GM12878 (cell line): Measurements from ENCODE around the gene CAMKK2. TPM values are rescaled to one million over a fixed set of nuclear protein-coding genes. Genes with fewer than 3 reads are reported as not detected.

Experiments used
- ATAC-seq: fragments of 200-7000 bp; cut with Tn5 transposase; 3 replicates; pipeline ENCODE4 v1.9.1; 2020; ENCODE audit warnings: mild to moderate bottlenecking, moderate library complexity
- BruUV-seq: library from RNA; stranded (reverse); fragments of 400-500 nt; replicated peaks from 2 replicates; lab custom pipeline; 2021; lab: Mats Ljungman, UMichigan
- CTCF ChIA-PET: fragments of 300-600 bp; sonication (Branson Sonifier 250); formaldehyde crosslinking; extraction: SDS; loops from one replicate; lab custom pipeline; 2021; ENCODE audit warnings: inconsistent platforms; lab: Yijun Ruan, JAX
- POLR2A ChIA-PET: fragments of 350-600 bp; formaldehyde crosslinking; extraction: SDS; loops from one replicate; lab custom pipeline; 2021; ENCODE audit warnings: inconsistent platforms; lab: Charles Lee
- RAD21 ChIA-PET: fragments of 300-600 bp; sonication (Branson Sonifier 250); formaldehyde crosslinking; loops from one replicate; lab custom pipeline; 2023; ENCODE audit warnings: antibody characterized with exemption; ENCODE audit not compliant: unreplicated experiment; lab: Charles Lee
- SMC1A ChIA-PET: fragments of 300-600 bp; sonication (Branson Sonifier 250); formaldehyde crosslinking; loops from one replicate; lab custom pipeline; 2023; ENCODE audit not compliant: unreplicated experiment, uncharacterized antibody; lab: Charles Lee
- DNase-seq: peaks from one replicate; pipeline ENCODE4 v3.0.0-alpha.2; 2011; ENCODE audit warnings: low read depth, low spot score
- FAIRE-seq: peaks from 3 replicates; lab custom pipeline; 2011; peaks lifted over from hg19 to GRCh38; lab: Jason Lieb, UNC
- H2AFZ ChIP-seq: 2 replicates; pipeline ENCODE4 v1.6.0; 2011; ENCODE audit warnings: low read depth, low read length, control low read depth; ENCODE audit not compliant: control insufficient read depth
- H3K27ac ChIP-seq: 2 replicates; pipeline ENCODE4 v1.5.1; 2011; ENCODE audit warnings: control low read depth; ENCODE audit not compliant: control insufficient read depth, insufficient read depth
- H3K27me3 ChIP-seq, 2 experiments: replicated peaks in 1 of 2; 2 replicates each; pipeline versions ENCODE4 v1.6.0 to v1.6.1; 2011; ENCODE audit warnings: low read length in 1 of 2; ENCODE audit not compliant: control insufficient read depth in 2 of 2, insufficient read depth in 2 of 2
- H3K36me3 ChIP-seq, 2 experiments: 2 replicates each; pipeline ENCODE4 v1.5.1; 2011; ENCODE audit warnings: low read length in 1 of 2; ENCODE audit not compliant: control insufficient read depth in 2 of 2, insufficient read depth in 2 of 2
- H3K4me1 ChIP-seq: 2 replicates; pipeline ENCODE4 v1.6.1; 2011; ENCODE audit warnings: mild to moderate bottlenecking, low read length, moderate library complexity, mixed read lengths; ENCODE audit not compliant: control insufficient read depth, insufficient read depth
- H3K4me2 ChIP-seq: 2 replicates; pipeline ENCODE4 v1.6.0; 2011; ENCODE audit warnings: control low read depth; ENCODE audit not compliant: control insufficient read depth, insufficient read depth
- H3K4me3 ChIP-seq: fragments of 200-600 bp; sonication (generic); 2 replicates; pipeline ENCODE4 v1.5.1; 2016
- H3K79me2 ChIP-seq: 2 replicates; pipeline ENCODE4 v1.6.0; 2011; ENCODE audit warnings: low read length; ENCODE audit not compliant: control insufficient read depth, insufficient read depth
- H3K9ac ChIP-seq: 2 replicates; pipeline ENCODE4 v1.8.0; 2011; ENCODE audit warnings: low read length, control low read depth, mixed read lengths; ENCODE audit not compliant: control insufficient read depth, insufficient read depth
- H3K9me3 ChIP-seq: replicated peaks from 3 replicates; pipeline ENCODE4 v1.5.1; 2011; ENCODE audit warnings: mild to moderate bottlenecking, low read length; ENCODE audit not compliant: control insufficient read depth, insufficient read depth
- H4K20me1 ChIP-seq: 2 replicates; pipeline ENCODE4 v1.6.0; 2011; ENCODE audit not compliant: control insufficient read depth, insufficient read depth
- ATF7 ChIP-seq: fragments of 450-650 bp; IDR thresholded peaks from 2 replicates; pipeline ENCODE4 v1.6.1; 2016; ENCODE audit warnings: low read depth, mild to moderate bottlenecking
- CHD2 ChIP-seq: IDR thresholded peaks from 2 replicates; pipeline ENCODE4 v1.6.1; 2011; ENCODE audit warnings: low read depth, low read length, improper control_type of control experiment, borderline replicate concordance
- DPF2 ChIP-seq: fragments of 450-650 bp; IDR thresholded peaks from 2 replicates; pipeline ENCODE4 v1.6.1; 2017; ENCODE audit warnings: mild to moderate bottlenecking
- ETV6 ChIP-seq, 2 experiments: fragments of 450-650 bp in 1 of 2; IDR thresholded peaks in 1 of 2; conservative IDR thresholded peaks in 1 of 2; 2 replicates each; pipeline ENCODE4 v1.6.1; 2014; ENCODE audit warnings: antibody characterized with exemption in 1 of 2, borderline replicate concordance in 1 of 2, low read depth in 1 of 2, mild to moderate bottlenecking in 1 of 2, moderate library complexity in 1 of 2
- HCFC1 ChIP-seq: fragments of 150-350 bp; IDR thresholded peaks from 2 replicates; pipeline ENCODE4 v1.6.1; 2014; ENCODE audit warnings: low read length
- HDGF ChIP-seq: fragments of 450-650 bp; IDR thresholded peaks from 2 replicates; pipeline ENCODE4 v1.6.1; 2016; ENCODE audit warnings: antibody characterized with exemption
- KLF5 ChIP-seq: fragments of 450-650 bp; IDR thresholded peaks from 2 replicates; pipeline ENCODE4 v1.6.1; 2014; ENCODE audit warnings: mild to moderate bottlenecking; ENCODE audit not compliant: partially characterized antibody
- MYB ChIP-seq: fragments of 150-350 bp; IDR thresholded peaks from 2 replicates; pipeline ENCODE4 v1.6.1; 2014; ENCODE audit warnings: mild to moderate bottlenecking, low read depth, low read length, borderline replicate concordance
- NFIC ChIP-seq: IDR thresholded peaks from 2 replicates; pipeline ENCODE4 v1.6.1; 2012; ENCODE audit warnings: low read depth, mild to moderate bottlenecking, inconsistent platforms, low read length, moderate library complexity
- PML ChIP-seq: IDR thresholded peaks from 2 replicates; pipeline ENCODE4 v1.6.1; 2012; ENCODE audit warnings: low read length, inconsistent platforms
- POLR2A ChIP-seq: IDR thresholded peaks from 2 replicates; pipeline ENCODE4 v1.6.1; 2011; ENCODE audit warnings: low read depth, mild to moderate bottlenecking, low read length
- POU2F2 ChIP-seq: IDR thresholded peaks from 3 replicates; pipeline ENCODE4 v1.6.1; 2011; ENCODE audit warnings: low read depth, mild to moderate bottlenecking, low read length, borderline replicate concordance
- RB1 ChIP-seq: fragments of 450-650 bp; formaldehyde crosslinking; IDR thresholded peaks from 2 replicates; pipeline ENCODE4 v1.6.1; 2017; ENCODE audit warnings: mild to moderate bottlenecking, borderline replicate concordance
- RBBP5 ChIP-seq: fragments of 200-600 bp; sonication (generic); conservative IDR thresholded peaks from 2 replicates; pipeline ENCODE4 v1.6.1; 2016
- RELA ChIP-seq: fragments of 450-650 bp; IDR thresholded peaks from 2 replicates; pipeline ENCODE4 v1.8.0; 2014; ENCODE audit warnings: borderline replicate concordance; ENCODE audit not compliant: partially characterized antibody
- SREBF1 ChIP-seq: IDR thresholded peaks from 2 replicates; pipeline ENCODE4 v1.6.1; 2012; ENCODE audit warnings: mild to moderate bottlenecking, low read length
- STAT3 ChIP-seq: IDR thresholded peaks from 2 replicates; pipeline ENCODE4 v1.6.1; 2011; ENCODE audit warnings: low read depth, low read length, improper control_type of control experiment
- TCF7 ChIP-seq: IDR thresholded peaks from 2 replicates; pipeline ENCODE4 v1.6.1; 2014; ENCODE audit warnings: antibody characterized with exemption, borderline replicate concordance
- WGBS: methylation state at CpG from one replicate; pipeline ENCODE4 v1.1.6; 2016; ENCODE audit warnings: low lambda C conversion rate; ENCODE audit not compliant: insufficient replicate concordance, insufficient coverage; ENCODE audit errors: missing lambda C conversion rate; 5-methylcytosine and 5-hydroxymethylcytosine counted together
- in situ Hi-C: fragments of 300-500 bp; cut with MboI; formaldehyde crosslinking; loops from 9 replicates; pipeline ENCODE4 v1.14.3; 2018; ENCODE audit warnings: mixed read lengths
- intact Hi-C: fragments of 100-400 bp; cut with micrococcal nuclease; formaldehyde crosslinking; loops from one replicate; pipeline ENCODE4 v1.14.2; 2022; ENCODE audit not compliant: unreplicated experiment
- polyA plus RNA-seq, 11 experiments: library from polyadenylated mRNA; depleted of rRNA in 4 of 11; unstranded in 6 of 11; stranded (reverse) in 5 of 11; fragments of >200 nt; fragmentation: Nextera tagmentation in 4 of 11; fragmentation: Illumina TruSeq in 1 of 11; extraction: Ambion mirVana in 4 of 11; extraction: Trizol in 1 of 11; gene quantifications; 1 replicate in 1 of 11; 2 replicates in 10 of 11; pipeline versions ENCODE4 v1.2.1 to v1.2.3, GENCODE V29; 2011 to 2016; ENCODE audit warnings: inconsistent platforms in 2 of 11, missing spikeins in 2 of 11, low read depth in 1 of 11
- total RNA-seq, 4 experiments: library from RNA; depleted of rRNA in 3 of 4; stranded (reverse); fragments of >200 nt in 3 of 4; fragmentation: Illumina TruSeq in 1 of 4; extraction: Trizol in 1 of 4; gene quantifications; 2 replicates each; pipeline versions ENCODE4 v1.2.1 to v1.2.3, GENCODE V29; 2013 to 2021
- TF ChIP-seq, protein P1 (sequence below): fragments of 150-350 bp; IDR thresholded peaks from 2 replicates; pipeline ENCODE4 v1.6.1; 2014; ENCODE audit warnings: mild to moderate bottlenecking, low read depth, low read length
- TF ChIP-seq, protein P2 (sequence below): fragments of 450-650 bp; IDR thresholded peaks from 2 replicates; pipeline ENCODE4 v1.6.1; 2017; ENCODE audit warnings: borderline replicate concordance
- TF ChIP-seq, protein P3 (sequence below): IDR thresholded peaks from 2 replicates; pipeline ENCODE4 v1.6.1; 2012; ENCODE audit warnings: low read depth, low read length, improper control_type of control experiment

CAMKK2 gene
- total and polyA plus RNA-seq, 10 of the 15 experiments (the other 5 are each of a cell fraction or from before 2014, with no cell fraction given) = 5.2 to 40.6 (median 26.6) TPM

DNA sequence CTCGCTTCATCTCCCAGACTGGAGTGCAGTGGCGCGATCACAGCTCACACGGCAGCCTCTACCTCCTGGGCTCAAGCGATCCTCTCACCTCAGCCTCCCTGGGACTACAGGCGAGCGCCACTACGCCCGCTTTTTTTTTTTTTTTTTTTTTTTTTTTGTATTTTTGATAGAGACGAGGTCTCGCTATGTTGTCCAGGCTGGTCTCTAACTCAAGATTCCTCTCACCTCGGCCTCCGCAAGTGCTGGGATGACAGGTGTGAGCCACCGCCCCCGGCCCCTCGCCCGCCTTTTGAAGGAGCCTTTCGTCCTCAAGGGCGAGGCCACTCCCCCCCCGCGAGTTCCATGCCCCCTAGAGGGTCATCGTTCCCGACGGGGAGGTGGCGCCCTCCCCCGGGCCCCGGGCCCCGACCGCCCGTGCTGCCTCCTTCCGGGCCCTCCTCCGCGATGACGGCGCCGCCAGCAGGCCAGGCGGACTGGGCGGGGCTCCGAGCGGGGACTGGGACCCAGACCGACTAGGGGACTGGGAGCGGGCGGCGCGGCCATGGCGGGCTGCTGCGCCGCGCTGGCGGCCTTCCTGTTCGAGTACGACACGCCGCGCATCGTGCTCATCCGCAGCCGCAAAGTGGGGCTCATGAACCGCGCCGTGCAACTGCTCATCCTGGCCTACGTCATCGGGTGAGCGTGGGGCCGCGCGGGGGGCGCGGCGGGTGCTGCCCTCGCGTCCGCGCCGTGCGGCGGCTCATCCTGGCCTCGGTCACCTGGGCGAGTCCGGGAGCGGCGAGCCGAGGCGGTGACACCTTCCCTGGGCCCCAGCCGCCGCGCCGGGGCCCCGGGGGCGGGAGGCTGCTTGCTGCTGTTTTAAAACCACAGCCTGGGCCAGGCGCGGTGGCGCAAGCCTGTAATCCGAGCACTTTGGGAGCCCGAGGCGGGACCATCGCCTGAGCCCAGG, 86.6 kb downstream of the CAMKK2 start, which contains the start of gene P2RX4:
Gene P2RX4 (plus strand): TSS at position 506 of the 949 bp plus-strand sequence. CDS start 36 bp downstream, at position 542.
- DNase-seq (peak; percentile 44), FAIRE-seq (no peak), ATAC-seq (peak; percentile 92)
- SMC1A ChIA-PET = interaction anchor here (0.6 to 1.1 kb wide), 4 partner anchors 77 to 410 kb away, joined by 3 to 4 read pairs (median 3); partner anchors contain the start of gene P2RX7
- Histone ChIP-seq H3K36me3 (no peaks in the 10 kb centered on the region; a peak in 1 of 4 replicates), H3K9ac (peak within 1 kb of the TSS; percentile 80), H4K20me1 (no peaks in the 10 kb centered on the region), H3K9me3 (no peaks in the 10 kb centered on the region), H3K4me3 (peak within 1 kb of the TSS; percentile 71), H2AFZ (peak within 1 kb of the TSS; percentile 58), H3K27ac (peak within 1 kb of the TSS; percentile 64), H3K27me3 (no peaks in the 10 kb centered on the region), H3K79me2 (peaks cover 10% of the 10 kb centered on the region), H3K4me2 (peak within 1 kb of the TSS; percentile 98), H3K4me1 (peaks cover 9% of the 10 kb centered on the region)
- CTCF ChIA-PET = interaction anchor here (0.6 to 1.1 kb wide), 2 partner anchors 79 to 82 kb away, joined by 3 read pairs; no protein-coding TSS in a partner anchor
- BruUV-seq = no TSS peak
- POLR2A ChIA-PET = interaction anchor here (0.5 to 0.6 kb wide), 2 partner anchors 481 to 1203 kb away, joined by 3 read pairs; no protein-coding TSS in a partner anchor
- RAD21 ChIA-PET = interaction anchor here (0.9 to 1.2 kb wide), 5 partner anchors 12 to 150 kb away, joined by 3 to 5 read pairs (median 4); no protein-coding TSS in a partner anchor
- intact Hi-C loops (loop anchor here (1.0 to 5.0 kb wide), 3 partner anchors 67 to 98 kb away; partner anchors contain the start of gene P2RX7), in situ Hi-C loops (no loop called here)
- 9% methylated on average over 75 of the region's 97 CpGs for WGBS
- TF ChIP-seq NFIC (no peak), CHD2 (peak; percentile 38; the same call in 1 of the 2 replicates), RBBP5 (no peak), ETV6 (conservative IDR thresholded peaks at IDR 0.05 in 1 of 2, IDR thresholded peaks at IDR 0.05 in 1 of 2; ENCODE audit: borderline replicate concordance in 1 of 2, low read depth in 1 of 2) (no peak), ATF7 (no peak), RELA (no peak), MYB (no peak), STAT3 (no peak), POLR2A (peak; percentile 99), HCFC1 (no peak), HDGF (no peak), TCF7 (no peak), SREBF1 (no peak), PML (peak; percentile 65; the same call in 1 of the 2 replicates), POU2F2 (peak; percentile 77; the same call in 1 of the 3 replicates), DPF2 (peak; percentile 95), RB1 (no peak; the same call in 1 of the 2 replicates), KLF5 (no peak)
- TF ChIP-seq, protein P1, sequence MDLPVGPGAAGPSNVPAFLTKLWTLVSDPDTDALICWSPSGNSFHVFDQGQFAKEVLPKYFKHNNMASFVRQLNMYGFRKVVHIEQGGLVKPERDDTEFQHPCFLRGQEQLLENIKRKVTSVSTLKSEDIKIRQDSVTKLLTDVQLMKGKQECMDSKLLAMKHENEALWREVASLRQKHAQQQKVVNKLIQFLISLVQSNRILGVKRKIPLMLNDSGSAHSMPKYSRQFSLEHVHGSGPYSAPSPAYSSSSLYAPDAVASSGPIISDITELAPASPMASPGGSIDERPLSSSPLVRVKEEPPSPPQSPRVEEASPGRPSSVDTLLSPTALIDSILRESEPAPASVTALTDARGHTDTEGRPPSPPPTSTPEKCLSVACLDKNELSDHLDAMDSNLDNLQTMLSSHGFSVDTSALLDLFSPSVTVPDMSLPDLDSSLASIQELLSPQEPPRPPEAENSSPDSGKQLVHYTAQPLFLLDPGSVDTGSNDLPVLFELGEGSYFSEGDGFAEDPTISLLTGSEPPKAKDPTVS = no peak
- TF ChIP-seq, protein P2, sequence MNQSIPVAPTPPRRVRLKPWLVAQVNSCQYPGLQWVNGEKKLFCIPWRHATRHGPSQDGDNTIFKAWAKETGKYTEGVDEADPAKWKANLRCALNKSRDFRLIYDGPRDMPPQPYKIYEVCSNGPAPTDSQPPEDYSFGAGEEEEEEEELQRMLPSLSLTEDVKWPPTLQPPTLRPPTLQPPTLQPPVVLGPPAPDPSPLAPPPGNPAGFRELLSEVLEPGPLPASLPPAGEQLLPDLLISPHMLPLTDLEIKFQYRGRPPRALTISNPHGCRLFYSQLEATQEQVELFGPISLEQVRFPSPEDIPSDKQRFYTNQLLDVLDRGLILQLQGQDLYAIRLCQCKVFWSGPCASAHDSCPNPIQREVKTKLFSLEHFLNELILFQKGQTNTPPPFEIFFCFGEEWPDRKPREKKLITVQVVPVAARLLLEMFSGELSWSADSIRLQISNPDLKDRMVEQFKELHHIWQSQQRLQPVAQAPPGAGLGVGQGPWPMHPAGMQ = no peak
- TF ChIP-seq, protein P3, sequence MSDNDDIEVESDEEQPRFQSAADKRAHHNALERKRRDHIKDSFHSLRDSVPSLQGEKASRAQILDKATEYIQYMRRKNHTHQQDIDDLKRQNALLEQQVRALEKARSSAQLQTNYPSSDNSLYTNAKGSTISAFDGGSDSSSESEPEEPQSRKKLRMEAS = peak; percentile 62; the same call in 1 of the 2 replicates
